ENCODE results near the gene CCDC57.

GRCh38 chr17:82188001-82188961 lies 24.4 kb downstream of the CCDC57 start:
- TF ChIP-seq, protein P1, sequence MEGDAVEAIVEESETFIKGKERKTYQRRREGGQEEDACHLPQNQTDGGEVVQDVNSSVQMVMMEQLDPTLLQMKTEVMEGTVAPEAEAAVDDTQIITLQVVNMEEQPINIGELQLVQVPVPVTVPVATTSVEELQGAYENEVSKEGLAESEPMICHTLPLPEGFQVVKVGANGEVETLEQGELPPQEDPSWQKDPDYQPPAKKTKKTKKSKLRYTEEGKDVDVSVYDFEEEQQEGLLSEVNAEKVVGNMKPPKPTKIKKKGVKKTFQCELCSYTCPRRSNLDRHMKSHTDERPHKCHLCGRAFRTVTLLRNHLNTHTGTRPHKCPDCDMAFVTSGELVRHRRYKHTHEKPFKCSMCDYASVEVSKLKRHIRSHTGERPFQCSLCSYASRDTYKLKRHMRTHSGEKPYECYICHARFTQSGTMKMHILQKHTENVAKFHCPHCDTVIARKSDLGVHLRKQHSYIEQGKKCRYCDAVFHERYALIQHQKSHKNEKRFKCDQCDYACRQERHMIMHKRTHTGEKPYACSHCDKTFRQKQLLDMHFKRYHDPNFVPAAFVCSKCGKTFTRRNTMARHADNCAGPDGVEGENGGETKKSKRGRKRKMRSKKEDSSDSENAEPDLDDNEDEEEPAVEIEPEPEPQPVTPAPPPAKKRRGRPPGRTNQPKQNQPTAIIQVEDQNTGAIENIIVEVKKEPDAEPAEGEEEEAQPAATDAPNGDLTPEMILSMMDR (conservative IDR thresholded peaks at IDR 0.05; ENCODE audit: low read depth, low read length), result no peak
- TF ChIP-seq EZH2 (IDR thresholded peaks at IDR 0.05; ENCODE audit: low read length, unreplicated experiment), result no peak
